Left ventricle myocardium superior (tissue), 1 donor: ENCODE measurements around the gene ZBTB7C. TPM values are rescaled to one million over a fixed set of nuclear protein-coding genes. Genes with fewer than 3 reads are reported as not detected.

Experiments
- ATAC-seq: fragments of 200-7000 bp; cut with Tn5 transposase; one replicate; pipeline ENCODE4 v1.9.1; 2020; ENCODE audit warnings: mild to moderate bottlenecking, moderate library complexity
- DNase-seq: peaks from one replicate; pipeline ENCODE4 v3.0.0-alpha.2; 2020
- intact Hi-C: fragments of 100-400 bp; cut with micrococcal nuclease; formaldehyde crosslinking; loops from one replicate; pipeline ENCODE4 v1.11.0; 2022
- total RNA-seq: library from RNA; stranded (reverse); fragmentation: NEBNext Ultra II Directional; extraction: Animal tissue kit (Norgen Biotek cat#: 25700); gene quantifications from one replicate; pipeline ENCODE4 v1.2.1, GENCODE V29; 2021
- donor health status: DM: no; HTN: yes; CAD: no; lungs with severe emphysema.

Gene ZBTB7C
- total RNA-seq, 1 donor from 2014 or later, result 2.1 TPM

GRCh38 chr18:48184118-48184517, 225.1 kb downstream of the ZBTB7C start:
- intact Hi-C loops, result no loop called here
- DNase-seq, result no peak
- no peak for ATAC-seq

DNA sequence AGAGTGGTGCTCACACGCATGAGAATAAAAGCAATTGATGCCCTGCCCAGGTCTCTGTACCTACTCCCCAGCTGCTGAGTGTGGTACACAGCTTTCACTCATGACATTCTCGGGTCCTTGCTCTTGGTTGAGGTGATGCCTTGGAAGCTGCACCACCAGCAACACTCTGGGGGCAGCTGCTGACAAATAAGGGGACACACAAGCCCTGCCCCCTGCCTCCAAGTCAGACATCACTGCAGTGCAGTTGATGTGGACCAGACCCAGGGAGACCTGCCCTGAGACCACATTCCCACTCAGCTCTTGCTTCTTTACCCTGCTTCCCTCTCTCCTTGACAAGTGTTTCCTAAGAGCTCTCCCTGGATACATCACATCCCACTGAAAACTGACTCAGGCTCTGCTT, 225.6 kb downstream of the ZBTB7C start:
- DNase-seq (no peak), ATAC-seq (no peak)
- intact Hi-C loops, result no loop called here

GRCh38 chr18:48182779-48183178, 226.4 kb downstream of the ZBTB7C start:
- DNase-seq (no peak), ATAC-seq (no peak)
- intact Hi-C loops, result no loop called here

GRCh38 chr18:48181857-48182256, 227.3 kb downstream of the ZBTB7C start:
- ATAC-seq (no peak), DNase-seq (no peak)
- intact Hi-C loops, result no loop called here

DNA sequence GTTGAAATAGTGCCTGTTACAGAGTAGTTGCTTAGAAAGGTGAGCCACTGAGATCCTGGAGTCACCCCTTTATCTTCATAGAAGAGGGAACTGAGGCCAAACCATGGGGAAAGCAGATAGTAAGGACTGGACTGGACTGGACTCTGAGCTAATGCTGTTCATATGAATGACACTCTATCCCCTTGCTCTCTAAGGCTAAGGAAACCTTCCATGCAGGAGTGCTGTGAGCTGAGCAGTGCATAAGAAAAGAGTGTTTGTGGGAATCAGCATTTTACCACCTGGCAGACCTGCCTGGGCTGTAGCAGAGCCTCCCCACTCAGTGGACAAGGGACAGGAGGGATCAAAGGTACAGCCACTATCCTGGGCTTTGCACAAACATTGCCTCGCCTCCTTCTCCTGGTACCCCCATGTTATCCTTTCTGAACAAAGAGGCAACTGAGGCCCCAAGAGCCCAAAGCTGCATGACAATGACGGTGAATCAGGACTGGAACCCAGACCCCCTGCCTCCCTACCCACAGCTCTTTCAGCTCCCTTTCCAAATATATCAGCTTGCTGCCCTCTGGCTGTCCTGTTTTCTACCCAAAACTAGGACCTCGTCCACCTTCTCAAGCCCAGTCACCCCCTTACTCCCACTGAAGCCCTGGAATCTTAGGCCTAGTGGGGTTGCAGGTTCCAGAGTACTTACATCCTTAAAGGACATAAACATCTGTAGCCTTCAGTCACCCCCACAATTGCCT, 227.9 kb downstream of the ZBTB7C start:
- DNase-seq (no peak), ATAC-seq (no peak)
- intact Hi-C loops, result no loop called here

DNA sequence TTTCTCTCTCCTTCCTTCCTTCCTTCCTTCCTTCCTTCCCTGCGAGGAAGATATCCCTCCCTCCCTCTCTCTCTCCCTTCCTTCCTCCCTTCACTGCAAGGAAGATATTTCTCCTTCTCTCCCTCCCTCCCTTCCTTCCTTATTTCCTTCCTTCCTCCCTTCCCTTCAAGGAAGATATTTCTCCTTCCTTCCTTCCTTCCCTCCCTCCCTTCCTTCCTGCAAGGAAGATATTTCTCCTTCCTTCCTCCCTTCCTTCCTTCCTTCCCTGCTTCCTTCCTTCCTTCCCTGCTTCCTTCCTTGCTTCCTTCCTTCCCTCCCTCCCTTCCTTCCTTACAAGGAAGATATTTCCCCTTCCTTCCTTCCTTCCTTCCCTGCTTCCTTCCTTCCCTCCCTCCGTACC, 229.5 kb downstream of the ZBTB7C start:
- no peak for DNase-seq
- no peak for ATAC-seq
- intact Hi-C loops, result no loop called here

GRCh38 chr18:48179001-48179400, 230.2 kb downstream of the ZBTB7C start:
- no peak for ATAC-seq
- no peak for DNase-seq
- intact Hi-C loops, result no loop called here

- ATAC-seq, result no peak
- intact Hi-C loops, result no loop called here
- no peak for DNase-seq
These were observed 232.3 kb downstream of the ZBTB7C start for GRCh38 chr18:48176909-48177308.

GRCh38 chr18:48173557-48173956, 235.6 kb downstream of the ZBTB7C start:
- DNase-seq, result no peak
- intact Hi-C loops, result no loop called here
- ATAC-seq, result no peak

- intact Hi-C loops, result no loop called here
- DNase-seq (no peak), ATAC-seq (no peak)
These were observed 236.8 kb downstream of the ZBTB7C start for GRCh38 chr18:48172226-48173006.

- ATAC-seq (no peak), DNase-seq (no peak)
- intact Hi-C loops, result no loop called here
These were observed 237.5 kb downstream of the ZBTB7C start for GRCh38 chr18:48171490-48172188.

DNA sequence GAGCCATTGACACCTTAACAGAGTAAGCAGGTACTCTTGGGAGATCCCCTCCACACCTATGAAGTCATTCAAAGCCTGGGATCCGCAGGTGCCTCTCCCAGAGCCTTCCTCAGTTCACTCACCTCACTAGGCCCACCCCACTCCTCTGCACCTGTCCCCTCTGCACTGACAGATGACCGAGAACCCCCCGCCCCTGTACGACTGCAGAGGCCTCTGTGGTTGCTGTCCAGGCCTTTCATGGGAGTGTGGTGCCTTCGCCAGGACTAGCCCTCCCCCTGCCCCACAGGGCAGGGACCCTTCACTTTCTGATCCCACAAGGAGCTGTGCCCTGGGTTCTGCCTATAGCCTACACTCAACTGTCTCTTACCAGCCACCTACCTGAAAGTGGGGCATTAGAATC, 238.5 kb downstream of the ZBTB7C start:
- intact Hi-C loops, result no loop called here
- DNase-seq (no peak), ATAC-seq (no peak)

- no peak for DNase-seq
- ATAC-seq, result no peak
- intact Hi-C loops, result no loop called here
These were observed 240.3 kb downstream of the ZBTB7C start for GRCh38 chr18:48168861-48169260.

- ATAC-seq, result peak; percentile 23
- intact Hi-C loops, result no loop called here
- DNase-seq, result no peak
These were observed 241.3 kb downstream of the ZBTB7C start for GRCh38 chr18:48167897-48168253.

DNA sequence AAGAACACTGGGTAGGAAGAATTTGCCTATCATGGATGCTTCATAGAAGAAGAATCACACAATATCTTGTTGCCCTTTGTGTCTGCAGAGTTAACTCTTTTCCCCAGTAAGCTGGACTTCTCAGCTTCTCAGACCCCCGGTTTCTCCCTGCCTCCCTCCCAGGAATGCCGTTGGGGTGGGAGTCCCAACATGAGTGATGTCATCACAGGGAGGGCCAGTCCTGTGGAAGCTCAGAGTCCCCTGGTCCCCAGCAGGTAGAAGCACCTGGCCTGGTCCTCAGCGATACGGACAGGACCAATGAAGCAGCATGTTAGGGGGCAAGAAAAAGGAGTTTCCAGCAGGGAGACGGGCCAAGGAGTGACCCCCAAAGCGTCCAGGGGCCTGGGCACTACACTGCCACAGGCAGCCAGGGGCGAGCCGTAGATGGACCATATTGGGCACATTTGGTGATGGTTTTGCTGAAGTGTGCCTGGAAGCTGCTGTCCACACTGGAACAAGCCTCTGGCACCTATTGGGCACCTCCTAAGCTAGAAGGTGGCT, 242.8 kb downstream of the ZBTB7C start:
- ATAC-seq (no peak), DNase-seq (no peak)
- intact Hi-C loops, result no loop called here

DNA sequence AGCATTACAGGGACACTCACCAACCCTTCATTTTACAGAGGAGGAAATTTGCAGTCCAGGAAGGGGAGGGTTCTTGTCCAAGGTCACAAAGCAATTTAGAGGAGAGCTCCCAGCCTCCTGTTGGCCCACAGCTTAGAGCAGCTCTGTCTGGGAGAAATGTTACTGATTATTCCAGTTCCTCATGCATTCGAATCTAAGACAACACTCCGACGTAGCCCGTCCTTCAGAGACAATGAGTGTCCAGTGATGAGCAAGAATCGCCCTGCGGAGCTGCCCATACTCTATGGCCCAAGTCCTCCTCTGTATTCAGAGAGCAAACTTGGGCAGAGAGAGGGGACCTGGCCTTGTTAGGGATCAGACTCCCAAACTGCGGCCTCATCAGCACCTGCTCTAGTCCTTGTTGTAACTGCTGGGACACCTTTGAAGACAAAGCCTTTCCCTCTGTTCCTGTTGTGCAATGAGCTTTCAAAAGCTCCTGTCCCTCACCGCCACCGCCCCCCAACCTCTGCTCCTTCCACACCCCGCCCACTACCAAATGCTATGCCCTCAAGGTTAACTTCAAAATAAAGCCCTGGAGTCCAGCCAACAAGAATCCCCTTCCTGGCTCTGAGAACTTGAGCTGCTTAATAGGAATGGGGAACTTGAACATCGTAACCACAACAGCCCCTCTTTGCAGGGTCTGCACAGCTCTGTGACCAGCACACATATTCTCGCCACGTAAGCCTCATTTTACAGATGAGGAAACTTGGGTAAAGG, 243.9 kb downstream of the ZBTB7C start:
- ATAC-seq, result no peak
- intact Hi-C loops, result no loop called here
- no peak for DNase-seq

DNA sequence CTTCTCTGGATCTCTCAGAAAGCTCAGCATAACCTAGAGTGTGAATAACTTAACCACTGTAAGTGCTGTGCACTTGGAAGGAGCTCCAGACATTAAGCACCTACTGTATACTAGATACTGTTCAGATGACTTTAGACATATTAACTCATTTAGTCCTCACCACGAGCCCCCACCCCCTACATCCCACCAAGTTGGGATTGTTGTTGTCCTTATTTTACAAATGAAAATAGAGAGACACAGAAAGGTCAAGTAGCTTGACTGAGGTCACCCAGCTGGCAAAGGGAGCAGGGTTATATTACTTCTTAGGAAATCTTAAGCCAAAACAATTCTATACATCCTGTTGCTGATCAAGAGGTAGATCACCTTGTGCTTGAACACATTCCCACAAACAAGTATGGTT, 244.5 kb downstream of the ZBTB7C start:
- no peak for DNase-seq
- intact Hi-C loops, result no loop called here
- no peak for ATAC-seq

GRCh38 chr18:48164116-48164515, 245.1 kb downstream of the ZBTB7C start:
- intact Hi-C loops, result no loop called here
- no peak for DNase-seq
- ATAC-seq, result no peak

- ATAC-seq, result no peak
- DNase-seq, result no peak
- intact Hi-C loops, result no loop called here
These were observed 245.5 kb downstream of the ZBTB7C start for GRCh38 chr18:48163738-48164115.
